HG03442 (cell line): Measurements from ENCODE around the gene PCNX1.
"Not testable (repeated sequence)": the region's sequence is repeated elsewhere in the genome, so short reads cannot be mapped to it uniquely, and the experiment has no call there.

Source experiments
- ATAC-seq: cut with Tn5 transposase; IDR thresholded peaks from one replicate; pipeline ENCODE4 v1.9.1; 2021; ENCODE audit warnings: mild to moderate bottlenecking, moderate library complexity; ENCODE audit not compliant: unreplicated experiment

The PCNX1 gene

DNA sequence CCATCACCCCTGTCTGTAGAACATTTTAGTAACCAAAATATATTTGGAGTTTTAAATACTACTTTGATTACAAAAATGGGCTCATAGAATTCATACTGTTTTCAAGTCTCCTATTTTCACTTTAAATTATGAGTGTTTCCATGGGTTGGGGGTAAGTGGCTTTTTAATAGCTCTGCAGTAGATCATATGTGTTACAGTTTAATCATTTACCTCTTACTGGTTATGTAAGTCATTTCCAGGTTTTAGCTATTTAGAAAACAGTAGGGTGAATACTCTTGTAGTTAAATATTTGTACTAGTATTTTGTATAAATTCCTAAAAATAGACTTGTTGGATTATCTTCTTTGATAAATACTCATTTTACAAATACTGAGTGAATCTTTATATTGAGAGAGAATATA, 8.2 kb downstream of the PCNX1 start:
- no peak for ATAC-seq

DNA sequence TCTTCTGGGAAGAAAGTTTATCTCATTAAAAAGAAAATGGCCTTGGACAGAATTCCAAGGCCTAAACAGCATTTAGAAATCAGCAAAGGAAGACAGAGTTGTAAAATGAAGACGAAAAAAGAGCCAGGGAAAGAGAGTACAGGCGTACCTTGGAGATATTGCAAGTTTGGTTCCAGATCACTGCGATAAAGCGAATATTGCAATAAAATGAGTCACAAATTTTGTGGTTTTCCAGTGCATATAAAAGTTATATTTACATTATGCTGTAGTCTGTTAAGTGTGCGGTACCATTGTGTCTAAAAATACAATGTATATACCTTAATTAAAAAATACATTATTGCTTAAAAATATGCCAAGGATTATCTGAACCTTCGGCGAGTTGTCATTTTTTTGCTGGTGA, 9.0 kb downstream of the PCNX1 start:
- no peak for ATAC-seq

DNA sequence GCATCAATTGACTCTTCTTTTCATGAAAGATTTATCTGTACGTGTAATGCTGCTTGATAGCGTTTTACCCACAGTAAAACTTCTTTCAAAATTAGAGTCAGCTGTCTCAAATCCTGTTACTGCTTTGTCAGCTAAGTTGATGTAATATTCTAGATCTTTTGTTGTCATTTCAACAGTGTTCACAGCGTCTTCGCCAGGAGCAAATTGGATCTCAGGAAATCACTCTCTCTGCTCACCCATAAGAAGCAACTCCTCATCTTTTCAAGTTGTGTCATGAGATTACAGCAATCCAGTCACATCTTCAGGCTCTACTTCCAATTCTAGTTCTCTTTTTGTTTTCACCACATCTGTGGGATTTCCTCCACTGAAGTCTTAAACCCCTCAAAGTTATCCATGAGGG, 9.5 kb downstream of the PCNX1 start:
- ATAC-seq, result no peak

DNA sequence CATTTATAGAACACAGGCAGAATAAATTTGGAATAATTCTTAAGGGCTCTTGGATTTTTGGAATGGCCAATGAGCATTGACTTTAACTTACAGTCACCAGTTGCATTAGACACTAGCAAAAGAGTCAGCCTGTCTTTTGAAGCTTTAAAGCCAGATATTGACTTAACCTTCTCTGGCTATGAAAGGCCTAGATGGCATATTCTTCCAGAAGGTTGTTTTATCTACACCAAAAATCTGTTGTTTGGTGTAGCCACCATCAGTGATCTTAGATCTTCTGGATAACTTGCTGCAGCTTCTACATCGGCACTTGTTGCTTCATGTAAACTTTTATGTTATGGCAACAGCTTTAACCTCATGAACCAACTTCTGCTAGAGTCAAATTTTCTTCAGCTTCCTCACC, 10.4 kb downstream of the PCNX1 start:
- no peak for ATAC-seq

DNA sequence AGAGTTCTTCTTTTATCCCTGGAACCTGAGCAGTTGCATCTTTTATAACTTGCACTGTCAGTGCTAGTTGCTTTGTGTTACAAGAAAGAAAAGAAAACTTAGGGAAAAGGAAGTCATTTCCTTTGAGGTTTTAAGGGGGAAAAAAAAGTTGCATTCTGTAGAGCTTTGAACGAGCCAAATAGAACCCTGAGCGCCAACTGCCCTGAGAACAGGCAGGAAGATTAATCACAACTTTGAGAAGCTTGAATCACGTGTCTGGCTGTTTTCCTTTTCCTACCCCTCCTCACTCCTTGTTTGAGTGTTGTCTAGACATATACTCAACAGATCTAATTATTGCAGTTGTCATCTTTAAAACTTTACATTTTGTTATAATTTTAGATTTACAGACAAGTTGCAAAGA, 12.5 kb downstream of the PCNX1 start:
- no peak for ATAC-seq

DNA sequence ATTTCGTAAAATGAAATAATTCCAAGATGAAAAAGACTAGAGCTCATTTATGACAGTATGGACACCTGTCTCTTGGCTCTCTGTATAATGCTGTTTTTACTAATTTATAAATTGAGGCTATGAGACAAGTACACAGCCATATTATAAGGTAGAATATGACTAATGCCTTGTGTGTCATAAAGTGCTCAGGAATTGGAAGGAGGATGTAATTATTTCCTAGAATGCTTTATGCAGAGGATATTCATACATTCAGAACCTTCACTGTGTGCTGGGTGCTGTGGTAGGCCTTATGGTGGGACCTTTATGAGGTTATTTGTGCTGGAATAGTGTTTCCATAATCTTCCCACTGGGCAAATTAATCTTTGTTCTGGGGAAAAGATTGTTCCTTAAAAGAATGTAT, 13.3 kb downstream of the PCNX1 start:
- no peak for ATAC-seq

DNA sequence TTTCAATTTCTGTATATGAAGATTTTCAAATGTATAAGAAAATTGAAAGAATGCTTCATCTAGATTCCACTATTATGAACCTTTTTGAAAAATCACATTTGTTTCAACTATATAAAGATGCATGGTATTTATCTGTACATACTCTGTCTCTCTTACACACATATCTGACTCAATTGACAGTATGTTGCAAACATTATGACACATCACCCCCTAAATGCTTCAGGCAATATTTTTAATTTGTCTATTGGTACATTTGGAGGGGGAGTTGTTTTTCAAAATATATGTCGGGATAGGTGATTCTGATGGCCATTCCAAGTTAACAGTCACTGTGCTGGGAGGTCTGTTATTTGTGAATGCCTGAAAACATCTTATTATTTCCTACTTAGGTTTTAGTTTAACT, 14.4 kb downstream of the PCNX1 start:
- no peak for ATAC-seq

DNA sequence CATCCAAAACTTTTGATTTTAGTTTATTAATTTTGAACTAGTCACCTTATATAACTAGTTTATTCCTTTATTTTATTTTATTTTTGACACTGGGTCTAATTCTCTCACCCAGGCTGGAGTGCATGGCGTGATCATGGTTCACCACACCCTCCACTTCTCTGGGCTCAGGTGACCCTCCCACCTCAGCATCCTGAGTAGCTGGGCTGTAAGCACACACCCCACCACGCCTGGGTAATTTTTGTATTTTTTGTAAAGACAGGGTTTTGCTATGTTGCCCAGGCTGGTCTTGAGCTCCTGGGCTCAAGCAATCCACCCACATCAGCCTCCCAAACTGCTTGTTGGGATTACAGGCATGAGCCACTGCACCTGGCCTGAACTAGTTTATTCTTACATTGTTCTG, 17.3 kb downstream of the PCNX1 start:
- ATAC-seq, result no peak

DNA sequence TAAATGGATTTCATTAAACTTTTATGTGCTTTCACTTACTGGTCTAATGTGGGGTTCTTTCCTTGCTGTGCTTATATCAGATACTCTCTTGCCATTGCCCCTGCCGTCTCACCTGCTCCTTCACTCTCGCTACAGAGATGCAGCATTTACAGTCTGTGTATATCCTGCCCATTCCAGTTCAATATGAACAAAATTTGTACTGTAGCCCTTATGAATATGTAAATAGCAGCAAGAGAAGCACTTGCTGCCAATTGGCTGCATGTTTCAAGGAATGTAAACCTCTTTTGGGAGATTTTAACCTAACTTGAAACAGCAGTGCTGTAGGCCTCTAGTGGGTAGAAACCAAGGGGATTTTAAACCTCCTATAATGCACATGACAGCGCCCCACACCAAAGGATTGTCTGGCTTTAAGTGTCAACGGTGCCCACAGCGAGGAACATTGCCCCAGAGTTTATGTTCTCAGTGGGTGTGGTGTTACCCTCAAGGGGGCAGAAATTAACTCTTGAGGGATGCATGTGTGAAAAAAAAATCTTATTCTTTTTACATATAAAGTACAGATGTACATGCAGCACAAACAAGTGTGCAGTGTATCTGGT, 19.1 kb downstream of the PCNX1 start:
- ATAC-seq, result no peak

DNA sequence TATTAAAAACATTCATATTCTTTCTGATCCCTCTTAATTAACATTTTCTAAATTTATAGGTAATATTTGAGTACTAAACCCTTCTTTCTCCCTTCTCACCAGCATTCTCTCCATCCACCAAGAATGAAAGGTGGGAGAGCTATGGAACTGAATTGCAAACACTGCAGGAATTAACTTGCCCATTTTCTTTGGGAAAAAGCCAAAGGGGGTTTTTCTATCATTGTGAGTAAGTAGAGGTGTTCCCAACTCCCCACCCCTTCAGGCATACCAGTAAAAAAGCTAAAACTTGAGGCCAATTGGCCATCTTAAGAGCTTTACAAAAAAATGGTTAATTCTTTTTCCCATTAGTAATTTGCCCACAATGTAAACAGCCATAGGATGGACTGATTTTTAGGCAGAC, 23.7 kb downstream of the PCNX1 start:
- no peak for ATAC-seq

DNA sequence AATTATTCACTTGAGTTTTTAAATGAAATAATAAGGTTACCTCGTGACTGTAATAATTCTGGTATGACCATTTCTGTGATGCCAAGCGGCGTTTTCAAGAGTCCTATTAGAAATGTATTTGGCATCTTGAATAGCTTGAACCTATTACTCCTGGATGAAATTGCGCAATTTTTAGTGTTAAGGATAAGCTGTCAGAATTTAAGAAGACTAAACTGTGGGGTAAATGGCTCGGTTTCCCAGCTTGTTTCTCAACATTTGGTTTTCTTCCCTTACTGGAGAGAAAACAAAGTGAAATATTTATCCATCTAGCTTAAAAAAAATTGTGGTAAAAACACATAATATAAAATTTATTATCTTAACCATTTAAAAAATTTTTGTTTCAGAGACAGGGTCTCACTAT, 26.8 kb downstream of the PCNX1 start:
- no peak for ATAC-seq

DNA sequence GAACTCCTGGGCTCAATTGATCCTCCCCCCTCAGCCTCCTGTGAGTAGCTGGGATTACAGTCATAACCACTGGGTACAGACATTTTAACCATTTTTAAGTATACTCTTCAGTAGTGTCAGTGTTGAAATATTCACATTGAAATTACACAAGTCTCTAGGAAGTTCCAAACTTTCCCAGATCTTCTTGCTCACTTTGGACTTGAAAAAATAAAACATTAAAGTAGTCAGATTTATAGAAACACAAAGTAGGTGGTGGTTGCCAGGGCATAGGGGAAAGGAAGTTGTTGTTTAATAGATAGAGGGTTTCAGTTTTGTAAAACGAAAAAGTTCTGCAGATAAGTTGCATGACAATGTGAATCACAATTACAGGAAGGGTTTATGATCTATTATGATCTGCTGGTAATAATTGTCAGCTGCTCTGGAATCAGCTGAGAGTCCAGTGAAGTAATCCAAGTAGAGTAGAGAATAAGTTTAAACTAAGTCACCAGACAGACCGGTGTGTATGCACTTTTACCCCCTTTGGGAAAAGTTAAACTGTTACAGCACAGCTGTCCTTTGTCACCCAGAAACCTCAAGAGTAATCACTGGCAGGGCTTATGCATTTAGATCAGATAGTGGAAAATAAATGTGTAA, 27.4 kb downstream of the PCNX1 start:
- peak; percentile 53 for ATAC-seq

DNA sequence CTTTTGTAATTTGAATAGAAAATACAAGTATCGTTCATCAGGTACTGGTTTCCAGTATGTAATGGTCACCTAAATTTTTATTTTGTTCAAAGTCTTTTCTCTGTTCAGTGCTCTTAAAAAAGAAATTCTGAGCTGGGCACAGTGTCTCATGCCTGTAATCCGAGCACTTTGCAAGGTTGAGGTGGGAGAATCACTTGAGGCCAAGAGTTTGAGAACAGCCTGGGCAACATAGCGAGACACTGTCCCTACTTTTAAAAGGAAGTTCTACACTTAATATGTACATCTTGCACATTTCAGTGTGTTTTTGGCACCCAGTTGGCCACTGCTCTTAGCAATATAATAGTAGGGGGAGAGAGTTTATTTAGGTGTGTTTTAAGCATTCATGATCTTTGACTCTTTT, 27.9 kb downstream of the PCNX1 start:
- no peak for ATAC-seq

DNA sequence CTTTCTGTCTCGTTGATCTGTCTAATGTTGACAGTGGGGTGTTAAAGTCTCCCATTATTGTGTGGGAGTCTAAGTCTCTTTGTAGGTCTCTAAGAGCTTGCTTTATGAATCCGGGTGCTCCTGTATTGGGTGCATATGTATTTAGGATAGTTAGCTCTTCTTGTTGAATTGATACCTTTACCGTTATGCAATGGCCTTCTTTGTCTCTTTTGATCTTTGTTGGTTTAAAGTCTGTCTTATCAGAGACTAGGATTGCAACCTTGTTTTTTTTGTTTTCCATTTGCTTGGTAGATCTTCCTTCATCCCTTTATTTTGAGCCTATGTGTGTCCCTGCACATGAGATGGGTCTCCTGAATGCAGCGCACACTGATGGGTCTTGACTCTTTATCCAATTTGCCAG, 32.4 kb downstream of the PCNX1 start:
- not testable (repeated sequence) for ATAC-seq

DNA sequence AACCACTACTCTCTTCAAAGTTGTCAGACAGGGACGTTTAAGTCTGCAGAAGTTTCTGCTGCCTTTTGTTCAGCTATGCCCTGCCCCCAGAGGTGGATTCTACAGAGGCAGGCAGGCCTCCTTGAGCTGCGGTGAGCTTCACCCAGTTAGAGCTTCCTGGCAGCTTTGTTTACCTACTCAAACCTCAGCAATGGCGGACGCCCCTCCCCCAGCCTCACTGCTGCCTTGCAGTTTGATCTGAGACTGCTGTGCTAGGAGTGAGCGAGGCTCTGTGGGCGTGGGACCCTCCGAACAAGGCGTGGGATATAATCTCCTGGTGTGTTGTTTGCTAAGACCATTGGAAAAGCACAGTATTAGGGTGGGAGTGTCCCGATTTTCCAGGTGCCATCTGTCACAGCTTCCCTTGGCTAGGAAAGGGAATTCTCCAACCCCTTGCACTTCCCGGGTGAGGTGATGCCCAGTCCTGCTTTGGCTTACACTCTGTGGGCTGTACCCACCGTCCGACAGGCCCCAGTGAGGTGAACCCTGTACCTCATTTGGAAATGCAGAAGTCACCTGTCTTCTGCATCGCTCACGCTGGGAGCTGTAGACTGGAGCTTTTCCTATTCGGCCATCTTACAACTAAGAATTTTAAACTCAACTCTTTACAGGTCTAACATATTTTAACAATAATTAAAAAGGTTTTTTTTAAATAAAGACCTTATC, 34.5 kb downstream of the PCNX1 start:
- not testable (repeated sequence) for ATAC-seq

DNA sequence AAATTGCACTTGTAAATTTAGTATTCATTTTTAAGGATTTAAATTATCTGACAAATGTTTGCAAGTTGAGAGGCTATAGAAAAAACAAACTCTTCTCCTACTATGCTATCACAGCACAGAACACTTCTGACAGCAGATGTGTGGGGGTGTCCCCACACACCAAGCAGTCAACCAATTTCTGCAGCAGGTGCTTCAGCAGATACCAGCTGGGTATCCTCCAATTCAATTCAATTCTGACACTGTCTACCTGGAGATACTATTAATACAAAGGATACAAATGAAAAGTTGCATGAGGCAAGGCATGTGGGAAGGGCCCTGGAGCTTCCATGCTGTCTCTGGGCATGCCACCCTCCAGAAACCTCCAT, 35.1 kb downstream of the PCNX1 start:
- no peak for ATAC-seq

DNA sequence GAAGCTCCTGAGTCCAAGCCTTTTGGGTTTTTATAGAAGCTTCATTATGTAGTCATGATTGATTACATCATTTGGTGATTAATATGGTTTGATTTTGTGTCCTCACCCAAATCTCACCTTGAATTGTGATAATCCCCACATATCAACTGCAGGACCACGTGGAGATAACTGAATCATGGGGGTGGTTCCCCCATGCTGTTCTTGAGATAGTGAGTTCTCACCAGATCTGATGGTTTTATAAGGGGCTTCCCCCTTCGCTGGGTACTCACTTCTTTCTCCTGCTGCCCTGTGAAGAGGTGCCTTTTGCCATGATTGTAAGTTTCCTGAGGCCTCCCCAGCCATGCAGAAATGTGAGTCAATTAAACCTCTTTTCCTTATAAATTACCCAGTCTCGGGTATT, 35.5 kb downstream of the PCNX1 start:
- not testable (repeated sequence) for ATAC-seq

DNA sequence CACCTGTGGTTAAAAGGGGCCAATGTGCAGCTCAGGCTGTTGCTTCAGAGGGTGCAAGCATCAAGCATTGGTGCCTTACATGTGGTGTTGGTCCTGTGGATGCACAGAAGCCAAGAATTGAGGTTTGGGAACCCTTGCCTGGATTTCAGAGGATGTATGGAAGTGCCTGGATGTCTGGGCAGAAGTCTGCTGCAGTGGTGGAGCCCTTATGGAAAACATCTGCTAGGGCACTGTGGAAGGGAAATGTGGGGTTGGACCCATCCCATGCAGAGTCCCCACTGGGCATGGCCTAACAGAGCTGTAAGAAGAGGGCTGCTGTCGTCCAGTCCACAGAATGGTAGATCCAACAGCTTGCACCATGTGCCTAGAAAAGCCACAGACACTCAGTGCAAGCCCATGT, 36.6 kb downstream of the PCNX1 start:
- ATAC-seq, result no peak

DNA sequence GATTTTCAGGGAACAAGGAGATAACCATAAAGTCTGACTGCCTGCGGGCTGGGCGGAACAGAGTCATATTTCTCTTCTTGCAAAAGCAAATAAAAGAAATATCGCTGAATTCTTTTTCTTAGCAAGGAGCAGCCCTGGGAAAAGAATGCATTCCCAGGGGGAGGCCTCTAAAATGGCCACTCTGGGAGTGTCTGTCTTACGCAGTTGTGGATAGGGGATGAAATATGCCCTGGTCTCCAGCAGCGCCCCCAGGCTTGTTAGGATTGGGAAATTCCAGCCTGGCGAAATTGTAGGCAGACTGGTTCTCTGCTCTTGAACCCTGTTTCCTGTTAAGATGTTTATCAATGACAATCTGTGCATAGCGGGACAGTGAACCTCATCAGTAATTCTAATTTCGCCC, 40.5 kb downstream of the PCNX1 start:
- ATAC-seq, result no peak

DNA sequence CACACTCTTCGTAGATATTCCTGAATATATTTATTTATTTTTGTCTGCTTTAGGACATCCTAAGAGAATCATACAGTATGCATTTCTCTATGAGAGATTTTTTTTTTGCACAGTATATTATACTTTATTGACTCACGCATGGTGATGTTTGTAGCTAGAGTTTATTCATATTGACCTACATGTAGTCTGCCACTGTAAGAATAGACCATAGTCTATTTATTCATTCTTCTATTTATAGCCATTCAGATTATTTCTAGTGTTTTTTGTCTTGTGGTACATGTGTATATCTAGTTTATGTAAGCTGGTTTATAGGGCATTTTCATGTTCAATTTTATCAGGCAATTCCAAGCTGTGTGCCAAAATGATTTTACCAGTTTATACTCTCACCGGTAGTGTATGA, 45.2 kb downstream of the PCNX1 start:
- ATAC-seq, result no peak

DNA sequence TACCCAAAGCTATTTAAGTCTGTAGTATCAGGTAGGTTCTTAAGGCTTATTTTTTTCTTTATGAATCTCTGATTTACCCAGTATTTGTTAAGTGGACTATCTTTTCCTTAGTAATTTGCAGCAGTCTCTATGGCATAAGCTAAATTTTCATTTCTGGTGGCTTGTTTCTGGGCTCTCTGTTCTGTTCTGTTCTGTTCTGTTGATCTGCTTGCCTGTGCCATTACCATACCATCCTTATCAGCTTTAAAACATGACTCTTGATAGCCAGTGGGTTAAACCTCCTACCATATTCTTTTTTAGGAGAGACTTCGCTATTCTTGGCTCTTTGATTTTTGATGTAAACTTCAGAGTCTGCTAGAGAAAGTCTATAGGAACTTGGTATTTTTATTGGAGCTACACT, 46.8 kb downstream of the PCNX1 start:
- ATAC-seq, result no peak
